Measurements from ENCODE around the gene GALNT5. TPM values are rescaled to one million over a fixed set of nuclear protein-coding genes. Genes with fewer than 3 reads are reported as not detected.

GALNT5 gene
- polyA plus RNA-seq, 3 donors, result not detected

GRCh38 chr2:157312866-157313486 is 55.5 kb downstream of the GALNT5 start:
- Histone ChIP-seq H3K27me3 (ENCODE audit: control insufficient read depth in 2 of 2, insufficient read depth in 2 of 2, low read length in 2 of 2) (no peaks in the 10 kb centered on the region), H3K4me3 (replicated peaks in 1 of 3; ENCODE audit: low read depth in 2 of 3, low read length in 3 of 3) (no peak overlapping the region), H3K79me2 (ENCODE audit: insufficient read depth, low read length) (no peaks in the 10 kb centered on the region), H3K27ac (ENCODE audit: low read depth in 1 of 2, low read length in 2 of 2) (no peak overlapping the region), H3K9me3 (replicated peaks in 1 of 2; ENCODE audit: control insufficient read depth in 1 of 2, insufficient read depth in 1 of 2, low read length in 2 of 2) (no peaks in the 10 kb centered on the region), H3K4me2 (replicated peaks; ENCODE audit: extremely low read depth, low read length, poor library complexity, severe bottlenecking) (no peak overlapping the region), H2AFZ (ENCODE audit: insufficient read depth, low read depth, low read length, poor library complexity, severe bottlenecking) (no peak overlapping the region), H3K9ac (ENCODE audit: insufficient read depth, low read length, poor library complexity, severe bottlenecking) (no peak overlapping the region), H3K36me3 (replicated peaks in 1 of 2; ENCODE audit: control insufficient read depth in 1 of 2, insufficient read depth in 2 of 2, low read length in 2 of 2) (no peaks in the 10 kb centered on the region), H4K20me1 (ENCODE audit: insufficient read depth, low read length) (no peaks in the 10 kb centered on the region), H3K4me1 (ENCODE audit: control insufficient read depth in 1 of 2, insufficient read depth in 2 of 2, low read length in 2 of 2) (no peaks in the 10 kb centered on the region)
- DNase-seq, result no peak
- Mint-ChIP-seq H3K4me1 (no peaks in the 10 kb centered on the region), H3K9me3 (no peaks in the 10 kb centered on the region), H3K4me3 (no peak overlapping the region), H3K36me3 (no peaks in the 10 kb centered on the region), H3K27me3 (ENCODE audit: low read depth in 3 of 3) (peaks cover 0 to 2% (median 0%) of the 10 kb centered on the region in 3 donors), H3K27ac (no peak overlapping the region)
- intact Hi-C loops (cut with micrococcal nuclease), result no loop called here
- TF ChIP-seq CTCF (IDR thresholded peaks at IDR 0.05), result no peak
- WGBS (ENCODE audit: insufficient coverage), result no CpG with 5 or more reads among the region's 1 CpG

DNA sequence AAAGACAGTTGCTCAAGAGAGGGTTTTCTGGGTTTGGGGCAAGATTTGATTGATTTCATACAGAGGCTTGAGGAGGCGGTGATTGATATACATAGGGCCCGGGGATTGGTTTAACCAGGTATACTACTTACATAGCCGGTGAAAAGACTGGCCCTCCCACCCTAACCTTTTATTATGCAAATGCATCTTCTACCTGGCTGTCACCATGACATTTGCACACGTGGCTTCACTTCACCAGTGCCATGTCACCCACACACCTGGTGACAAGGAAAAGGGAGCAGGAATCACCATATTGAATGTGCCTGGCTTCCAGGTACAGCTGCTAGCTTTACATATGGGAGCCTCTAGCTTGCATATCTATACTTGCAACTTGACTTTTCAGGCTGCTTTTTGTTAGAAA is 58.4 kb downstream of the GALNT5 start:
- H3K27me3 Mint-ChIP-seq (ENCODE audit: low read depth in 3 of 3), result no peaks in the 10 kb centered on the region
- Histone ChIP-seq H3K4me1 (ENCODE audit: control insufficient read depth in 1 of 2, insufficient read depth in 2 of 2, low read length in 2 of 2) (peaks cover 0 to under 1% of the 10 kb centered on the region in 2 donors), H3K79me2 (ENCODE audit: insufficient read depth, low read length) (no peaks in the 10 kb centered on the region), H3K4me2 (replicated peaks; ENCODE audit: extremely low read depth, low read length, poor library complexity, severe bottlenecking) (no peak overlapping the region), H4K20me1 (ENCODE audit: insufficient read depth, low read length) (no peaks in the 10 kb centered on the region), H2AFZ (ENCODE audit: insufficient read depth, low read depth, low read length, poor library complexity, severe bottlenecking) (no peak overlapping the region), H3K36me3 (replicated peaks in 1 of 2; ENCODE audit: control insufficient read depth in 1 of 2, insufficient read depth in 2 of 2, low read length in 2 of 2) (no peaks in the 10 kb centered on the region), H3K27ac (ENCODE audit: low read depth in 1 of 2, low read length in 2 of 2) (no peak overlapping the region), H3K9ac (ENCODE audit: insufficient read depth, low read length, poor library complexity, severe bottlenecking) (no peak overlapping the region), H3K4me3 (replicated peaks in 1 of 3; ENCODE audit: low read depth in 2 of 3, low read length in 3 of 3) (no peak overlapping the region), H3K27me3 (ENCODE audit: control insufficient read depth in 2 of 2, insufficient read depth in 2 of 2, low read length in 2 of 2) (no peaks in the 10 kb centered on the region), H3K9me3 (replicated peaks in 1 of 2; ENCODE audit: control insufficient read depth in 1 of 2, insufficient read depth in 1 of 2, low read length in 2 of 2) (no peaks in the 10 kb centered on the region)
- no peak overlapping the region for H3K4me3 Mint-ChIP-seq
- no peak for DNase-seq
- H3K36me3 Mint-ChIP-seq, result no peaks in the 10 kb centered on the region
- no CpG with 5 or more reads among the region's 4 CpGs for WGBS (ENCODE audit: insufficient coverage)
- H3K4me1 Mint-ChIP-seq, result no peaks in the 10 kb centered on the region
- H3K9me3 Mint-ChIP-seq, result no peaks in the 10 kb centered on the region
- intact Hi-C loops (cut with micrococcal nuclease), result no loop called here
- no peak for TF ChIP-seq CTCF (IDR thresholded peaks at IDR 0.05)
- H3K27ac Mint-ChIP-seq, result no peak overlapping the region
